NCI-H1694 treated with DMSO at 0.1 percent for 48 hours (cell line): ENCODE data around the gene CTBS.
"Not testable (repeated sequence)": the region's sequence is repeated elsewhere in the genome, so short reads cannot be mapped to it uniquely, and the experiment has no call there.

Experiments used
- DNase-seq: peaks from one replicate; lab custom pipeline; 2025; lab: John Stamatoyannopoulos, UW

The CTBS gene

DNA sequence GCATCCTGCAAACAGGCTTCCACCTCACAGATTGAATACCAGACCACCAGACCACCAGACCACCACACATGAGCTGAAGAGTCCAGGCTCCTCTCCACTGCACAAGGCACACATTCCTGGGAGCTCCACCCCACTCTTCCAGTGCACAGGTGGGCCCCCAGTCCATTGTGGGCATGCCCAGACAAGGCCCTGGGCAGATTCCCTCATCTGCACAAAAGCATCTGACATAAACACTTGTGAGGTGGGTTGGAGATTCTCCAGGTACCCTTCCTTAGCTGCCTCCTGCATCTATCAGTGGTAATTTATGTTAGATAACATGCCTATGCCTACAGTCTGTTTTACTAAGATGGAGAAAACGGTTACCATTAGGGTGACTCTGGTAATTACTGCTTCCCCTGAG lies 11.6 kb upstream of the CTBS start:
- DNase-seq = no peak

DNA sequence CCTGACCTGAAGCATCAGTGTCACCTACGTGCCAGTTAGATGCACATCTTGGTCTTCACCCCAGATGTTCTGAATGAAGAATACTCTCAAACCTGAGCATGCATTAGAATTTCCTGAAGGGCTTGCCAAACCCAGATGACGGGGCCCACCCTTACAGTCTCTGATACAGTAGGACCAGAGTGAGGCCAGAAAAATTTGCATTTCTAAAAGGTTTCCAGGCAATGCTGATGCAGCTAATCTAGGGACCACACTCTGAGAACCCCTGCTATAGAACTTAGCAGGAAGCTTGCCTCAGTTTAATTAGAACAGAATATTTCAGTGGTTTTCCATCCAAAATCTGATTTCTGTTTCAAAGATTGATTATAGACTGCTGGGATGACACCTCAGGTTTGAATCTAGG lies 9.9 kb upstream of the CTBS start:
- DNase-seq = no peak

DNA sequence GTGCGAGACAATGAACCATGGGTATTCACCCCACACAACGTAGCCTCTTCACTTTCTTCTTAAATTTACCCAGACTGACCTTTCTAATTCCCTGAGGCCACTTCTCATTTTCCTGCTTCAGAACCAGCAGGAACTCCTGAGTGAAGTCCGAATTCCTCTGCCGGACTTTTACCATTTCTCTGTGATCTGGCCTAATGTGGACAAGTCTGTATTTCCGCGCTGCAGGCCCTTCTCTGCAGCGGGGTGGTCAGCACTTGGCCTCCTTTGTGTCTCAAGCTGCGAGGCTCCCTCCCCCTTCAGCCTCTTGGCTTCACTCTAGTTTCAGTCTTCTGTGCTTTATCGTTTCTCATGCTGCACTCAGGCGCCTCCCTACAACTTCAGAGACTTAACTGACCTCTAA lies 9.4 kb upstream of the CTBS start:
- DNase-seq = no peak

DNA sequence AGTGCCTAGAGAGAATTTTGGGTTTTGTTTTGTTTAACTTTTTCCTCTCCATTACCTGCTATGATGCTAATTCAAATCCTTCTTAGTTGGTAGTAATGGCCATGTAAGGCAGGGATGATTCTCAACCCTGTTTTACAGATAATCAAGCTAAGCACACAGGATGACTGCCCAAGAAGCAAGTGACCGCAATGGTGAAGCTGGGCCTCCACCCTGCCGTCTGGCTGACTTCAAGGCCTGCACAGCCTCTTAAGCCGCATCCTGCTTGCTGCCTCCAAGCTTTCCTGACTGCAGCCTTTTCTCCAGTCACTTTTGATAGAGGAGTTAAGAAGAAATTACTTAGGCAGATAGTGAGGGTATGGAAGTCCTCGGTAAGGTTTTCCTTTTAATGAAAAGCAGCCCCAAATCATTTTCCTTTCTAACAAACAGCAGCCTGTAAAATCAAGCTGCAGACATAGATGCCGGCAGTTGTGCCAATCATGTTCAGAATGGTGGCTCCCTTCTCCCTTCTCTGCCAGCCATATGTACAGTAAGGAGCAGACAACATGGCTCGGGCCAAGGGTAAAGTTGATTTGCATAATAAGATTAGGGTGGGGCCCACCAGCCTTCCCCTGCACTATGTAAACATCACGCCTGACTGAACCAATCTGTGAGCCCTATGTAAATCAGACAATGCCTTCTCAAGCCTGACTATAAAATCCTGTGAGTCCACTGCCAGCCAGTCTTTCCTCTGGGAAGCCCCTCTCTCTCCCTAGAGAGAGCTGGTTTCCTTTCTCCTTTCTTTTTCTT lies 8.8 kb upstream of the CTBS start:
- no peak for DNase-seq

DNA sequence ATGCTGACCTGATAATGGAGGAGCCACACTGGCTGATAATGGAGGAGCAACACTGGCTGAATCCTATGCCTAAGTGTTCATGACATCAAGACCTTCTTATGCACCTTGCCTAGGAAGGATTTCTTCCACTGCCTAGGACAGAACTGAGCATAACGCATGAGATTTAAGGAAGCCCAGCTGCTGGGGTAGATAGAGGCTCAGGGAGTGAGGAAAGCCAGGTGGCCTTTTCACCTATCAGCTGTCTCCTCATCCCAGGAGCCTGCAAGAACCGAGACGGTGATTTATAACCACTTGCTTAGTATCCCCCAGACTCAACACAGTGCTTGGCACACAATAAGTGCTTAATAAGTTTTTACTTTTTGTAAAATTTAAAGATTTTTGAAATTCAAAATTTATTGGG lies 7.4 kb upstream of the CTBS start:
- no peak for DNase-seq

DNA sequence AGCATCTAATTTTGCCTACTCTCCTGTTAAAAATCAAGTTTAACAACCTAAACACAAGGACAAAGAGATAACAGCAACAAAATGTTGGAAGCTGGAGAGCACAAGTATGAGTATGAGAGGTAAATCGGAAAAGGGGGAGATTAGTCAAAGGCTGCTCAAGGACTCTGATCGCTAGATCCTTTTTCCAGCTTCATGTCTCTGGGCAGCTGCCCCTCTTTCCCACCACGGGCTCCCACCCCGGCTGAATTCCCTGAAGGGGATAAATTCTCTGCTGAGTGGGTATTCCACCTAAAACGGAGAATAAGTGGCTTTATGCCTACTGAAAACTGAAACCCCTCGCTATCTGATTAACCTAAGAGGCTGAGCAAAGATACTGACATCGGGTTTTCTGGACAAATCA lies 696 bp upstream of the CTBS start:
- DNase-seq = no peak

DNA sequence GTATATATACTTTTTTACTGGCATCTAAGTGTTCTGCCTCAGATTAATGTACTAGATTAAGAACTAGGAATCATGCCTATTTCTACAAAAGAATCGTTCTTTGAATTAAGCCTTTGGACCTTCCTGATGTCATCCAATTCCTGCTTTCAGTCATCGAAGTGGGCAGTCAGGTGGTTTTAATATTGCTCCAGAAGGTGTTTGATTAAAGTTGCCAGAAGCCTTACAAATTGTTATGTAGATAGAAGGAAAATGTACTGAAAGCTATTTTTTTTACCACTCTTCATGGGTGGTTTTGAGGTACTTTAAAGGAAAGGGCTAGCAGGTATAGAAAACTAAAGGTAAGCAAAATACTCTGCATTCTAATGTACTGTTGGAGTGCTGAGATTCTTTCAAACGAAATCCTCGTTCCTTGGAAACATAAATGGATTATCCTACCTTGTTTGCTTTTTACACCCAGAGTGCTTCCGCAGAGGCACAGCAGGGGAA lies 716 bp downstream of the CTBS start:
- no peak for DNase-seq

DNA sequence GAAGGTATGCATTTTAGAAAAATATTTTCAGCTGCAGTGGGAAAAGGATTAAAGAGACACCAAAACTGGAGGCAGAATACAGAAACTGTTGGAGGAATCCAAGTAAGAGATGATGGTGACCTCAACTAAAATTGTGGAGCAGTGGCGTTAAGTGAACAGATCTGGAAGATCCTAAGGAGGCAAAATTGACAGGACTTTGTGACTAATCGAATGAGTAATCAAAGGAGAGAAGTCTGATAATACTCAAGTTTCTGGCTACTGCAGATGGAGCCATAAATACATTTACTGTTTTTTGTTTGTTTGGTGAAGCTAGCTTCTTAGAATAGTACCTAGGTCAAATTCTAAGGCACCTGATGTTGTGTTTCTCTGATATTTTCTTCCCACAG lies 3.1 kb downstream of the CTBS start:
- no peak for DNase-seq

DNA sequence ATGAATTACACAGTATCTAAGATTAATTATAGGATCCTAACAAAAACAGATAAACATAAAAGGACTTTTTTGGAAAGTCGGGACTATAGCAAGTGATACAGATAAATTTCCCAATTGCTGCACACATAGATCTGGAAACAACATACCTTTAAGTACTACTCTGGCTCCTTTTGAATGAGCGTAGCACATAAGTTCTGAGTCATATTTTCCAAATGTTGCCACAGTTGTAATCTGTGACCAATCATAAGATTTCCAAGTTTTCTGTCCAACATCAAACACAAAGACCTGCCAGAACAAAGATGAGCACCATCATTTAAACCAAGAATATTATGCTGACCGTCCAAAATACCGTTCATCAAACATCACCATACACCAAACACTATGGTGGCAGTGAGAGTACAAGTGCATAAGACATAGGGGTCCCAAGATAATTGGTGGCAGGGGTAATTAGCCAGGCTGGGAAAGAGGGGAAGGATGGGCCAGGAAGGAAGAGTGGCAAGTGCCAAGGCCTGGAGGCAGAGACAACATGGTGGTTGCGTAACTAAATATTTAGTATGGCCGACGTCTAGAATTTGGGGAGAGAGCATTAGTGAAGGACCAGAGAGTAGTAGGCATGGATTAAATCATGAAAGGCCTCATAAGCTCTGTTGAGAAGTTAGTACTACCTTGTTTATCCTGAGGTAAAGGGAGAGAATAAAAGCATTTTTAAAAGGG lies 3.6 kb downstream of the CTBS start:
- no peak for DNase-seq

DNA sequence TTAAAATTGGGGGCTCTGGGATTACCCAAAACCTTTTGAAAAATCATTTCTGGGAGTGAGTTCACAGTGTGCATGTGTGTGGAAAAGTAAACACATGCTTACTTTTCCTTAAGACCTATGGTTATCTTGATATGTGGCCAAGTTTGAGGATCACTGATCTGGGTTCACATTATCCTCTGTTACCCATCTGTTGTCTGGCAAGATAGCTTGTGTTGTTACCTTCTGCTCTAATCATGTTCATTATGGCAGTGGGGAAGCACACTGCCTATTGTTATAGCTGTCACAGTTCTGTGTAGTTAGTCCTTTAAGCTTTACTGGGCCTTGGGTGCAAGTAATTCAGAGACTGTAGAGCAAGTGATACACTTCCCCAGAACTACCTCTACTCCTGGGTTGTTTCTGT lies 5.0 kb downstream of the CTBS start:
- DNase-seq = no peak

DNA sequence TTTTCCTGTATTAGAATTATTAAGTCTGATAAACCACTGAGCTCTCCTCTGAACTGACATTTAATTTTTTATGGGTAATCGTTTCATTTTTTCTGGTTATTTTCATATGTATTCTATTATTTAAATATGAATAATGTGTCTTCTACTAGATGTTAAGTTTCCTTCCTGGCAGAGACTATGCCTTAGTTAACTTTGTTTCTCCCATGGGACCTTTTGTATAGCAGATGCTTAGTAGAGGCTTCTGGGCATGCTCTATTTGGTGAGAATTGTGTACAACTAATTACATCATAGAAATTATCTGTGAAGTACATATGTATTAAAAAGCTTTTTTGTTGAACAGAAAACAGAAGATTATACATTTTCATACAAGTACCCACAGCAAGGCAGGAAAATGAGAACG lies 23.4 kb downstream of the CTBS start:
- DNase-seq = no peak

DNA sequence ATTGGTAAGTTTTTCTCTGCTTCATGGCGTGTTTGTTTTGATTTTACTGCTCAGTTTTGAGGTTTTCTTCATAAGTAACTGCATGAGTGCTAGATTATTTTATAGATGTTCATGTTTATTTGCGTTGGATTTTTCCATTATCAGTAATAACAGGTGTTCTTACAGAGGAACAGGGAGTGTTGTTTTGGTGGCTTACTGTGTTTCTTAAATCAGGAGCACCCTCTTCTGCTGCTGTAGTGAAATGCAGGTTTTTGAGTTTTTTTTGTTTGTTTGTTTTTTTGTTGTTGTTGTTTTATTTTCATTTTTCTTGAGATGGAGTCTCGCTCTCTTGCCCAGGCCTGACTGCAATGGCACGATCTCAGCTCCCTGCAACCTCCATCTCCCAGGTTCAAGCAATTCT lies 32.6 kb downstream of the CTBS start:
- peak; percentile 8 for DNase-seq

DNA sequence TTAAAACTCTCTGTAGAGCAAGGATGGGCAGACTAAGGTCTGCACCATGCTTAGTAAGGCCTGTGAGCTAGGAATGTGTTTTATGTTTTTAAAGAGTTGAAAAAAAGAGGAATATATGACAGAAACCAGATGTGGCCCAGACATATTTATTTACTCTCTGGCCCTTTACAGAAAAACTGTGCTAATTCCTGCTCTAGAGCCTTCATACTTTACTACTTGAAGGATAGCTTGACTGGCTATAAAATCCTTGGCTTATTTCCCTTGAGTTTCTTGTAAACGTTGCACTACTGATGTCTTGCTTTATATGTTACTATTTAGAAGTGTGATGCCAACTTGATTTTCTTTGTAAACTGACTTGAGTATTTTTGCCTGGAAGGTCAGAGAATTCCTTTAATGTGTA lies 33.5 kb downstream of the CTBS start:
- no peak for DNase-seq

DNA sequence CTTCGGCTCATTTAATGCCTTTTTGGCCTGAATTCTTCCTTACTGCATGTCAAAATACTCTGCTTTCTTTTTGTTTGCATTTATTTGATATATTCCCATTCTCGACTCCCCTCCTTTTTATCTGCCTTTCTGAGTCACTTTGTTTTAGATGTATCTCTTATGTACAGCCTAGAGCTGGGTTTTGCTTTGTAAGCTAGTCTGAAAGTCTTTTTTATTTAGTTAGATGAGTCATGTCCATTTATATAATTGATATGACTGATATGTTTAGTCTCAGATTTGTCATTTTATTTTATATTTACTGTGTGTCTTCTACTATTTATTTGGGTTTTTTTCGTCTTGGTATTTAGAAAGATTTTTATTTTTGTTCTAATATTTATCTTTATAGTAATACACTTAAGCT lies 34.3 kb downstream of the CTBS start:
- DNase-seq = no peak

DNA sequence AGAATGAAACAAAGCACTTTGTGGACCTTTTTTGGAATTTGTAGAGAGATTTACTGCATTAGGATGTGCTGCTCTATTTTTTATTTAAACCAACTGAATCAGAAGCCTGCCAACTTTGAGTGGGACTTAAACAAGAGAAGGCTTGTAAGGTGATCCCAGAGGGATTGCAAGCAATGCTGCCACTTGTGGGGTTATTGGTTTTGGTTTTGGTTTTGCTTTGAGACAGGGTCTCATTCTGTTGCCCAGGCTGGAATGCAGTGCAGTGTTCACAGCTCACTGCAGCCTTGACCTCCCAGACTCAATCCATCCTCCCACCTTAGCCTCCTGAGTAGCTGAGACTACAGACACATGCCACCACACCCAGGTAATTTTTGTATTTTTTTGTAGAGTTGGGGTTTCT lies 35.6 kb downstream of the CTBS start:
- no peak for DNase-seq

DNA sequence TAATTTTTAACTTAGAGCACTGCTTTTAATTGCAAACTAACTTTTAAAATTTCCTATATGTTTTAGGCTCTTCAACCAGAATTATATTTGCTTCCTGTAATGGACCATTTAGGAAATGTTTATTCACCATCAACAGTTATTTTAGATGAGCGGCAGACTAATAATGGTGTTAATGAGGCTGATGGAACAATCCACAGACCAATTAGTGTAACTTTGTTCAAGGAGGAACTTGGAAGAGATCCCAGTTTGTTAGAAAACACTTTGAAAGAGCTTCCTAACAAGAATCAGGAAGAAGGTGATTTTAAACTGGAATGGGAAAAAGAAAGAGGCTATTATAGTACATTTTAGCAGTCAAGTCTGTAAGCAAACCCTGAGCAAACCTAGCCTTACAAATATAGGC lies 48.5 kb downstream of the CTBS start:
- no peak for DNase-seq

DNA sequence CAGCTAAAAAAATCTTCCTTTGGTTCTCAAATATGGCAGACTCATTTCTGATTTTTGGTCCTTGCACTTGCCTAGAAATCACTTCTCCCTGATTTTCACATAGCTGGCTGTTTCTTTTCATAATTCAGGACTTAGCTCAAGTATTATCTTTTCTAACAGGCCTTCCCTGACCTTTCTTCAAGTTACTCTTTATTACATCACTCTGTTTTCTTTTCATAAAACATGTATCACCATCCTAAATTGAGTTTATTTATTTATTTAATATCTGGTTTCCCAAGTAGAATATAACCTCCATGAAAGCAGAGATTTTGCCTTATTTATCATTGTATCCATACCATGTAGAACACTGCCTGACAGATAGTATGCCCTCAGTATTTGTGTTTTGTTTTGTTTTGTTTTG lies 49.6 kb downstream of the CTBS start:
- DNase-seq = no peak

DNA sequence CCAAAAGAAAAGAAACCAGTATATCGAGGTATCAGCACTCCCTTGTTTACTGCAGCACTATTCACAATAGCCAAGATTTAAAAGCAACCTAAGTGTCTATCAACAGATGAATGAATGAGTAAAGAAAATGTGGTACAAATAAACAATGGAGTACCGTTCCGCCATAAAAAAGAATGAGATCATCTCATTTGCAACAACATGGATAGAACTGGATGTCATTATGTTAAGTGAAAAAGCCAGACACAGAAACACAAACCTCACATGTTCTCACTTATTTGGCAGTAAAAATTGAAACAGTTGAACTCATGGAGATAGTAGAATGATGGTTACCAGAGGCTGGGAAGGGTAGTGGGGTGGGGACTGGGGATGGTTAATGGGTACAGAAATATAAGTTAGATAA lies 63.6 kb downstream of the CTBS start:
- DNase-seq = no peak

DNA sequence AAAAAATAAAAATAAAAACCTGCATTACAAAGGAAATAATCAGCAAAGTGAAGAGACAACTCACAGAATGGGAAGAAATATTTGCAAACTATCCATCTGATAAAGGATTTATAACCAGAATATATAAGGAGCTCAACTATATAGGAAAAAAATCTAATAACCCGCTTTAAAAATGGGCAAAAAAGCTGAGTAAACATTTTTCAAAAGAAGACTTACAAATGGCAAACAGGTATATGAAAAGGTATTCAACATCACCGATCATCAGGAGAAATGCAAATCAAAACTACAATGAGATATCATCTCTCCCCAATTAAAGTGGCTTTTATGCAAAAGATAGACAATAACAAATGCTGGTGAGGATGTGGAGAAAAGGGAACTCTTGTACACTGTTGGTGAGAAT lies 64.1 kb downstream of the CTBS start:
- DNase-seq = no peak

DNA sequence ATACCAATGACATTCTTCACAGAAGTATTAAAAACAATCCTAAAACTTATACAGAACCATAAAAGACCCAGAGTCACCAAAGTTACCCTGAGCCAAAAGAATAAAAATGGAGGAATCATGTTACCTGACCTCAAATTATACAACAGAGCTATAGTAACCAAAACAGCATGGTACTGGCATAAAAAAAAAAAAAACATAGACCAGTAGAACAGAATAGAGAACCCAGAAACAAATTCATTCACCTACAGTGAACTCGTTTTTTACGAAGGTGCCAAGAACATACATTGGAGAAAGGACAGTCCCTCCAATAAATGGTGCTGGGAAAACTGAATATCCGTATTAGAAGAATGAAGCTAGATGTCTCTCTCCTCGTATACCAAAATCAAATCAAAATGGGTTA lies 65.2 kb downstream of the CTBS start:
- no peak for DNase-seq

DNA sequence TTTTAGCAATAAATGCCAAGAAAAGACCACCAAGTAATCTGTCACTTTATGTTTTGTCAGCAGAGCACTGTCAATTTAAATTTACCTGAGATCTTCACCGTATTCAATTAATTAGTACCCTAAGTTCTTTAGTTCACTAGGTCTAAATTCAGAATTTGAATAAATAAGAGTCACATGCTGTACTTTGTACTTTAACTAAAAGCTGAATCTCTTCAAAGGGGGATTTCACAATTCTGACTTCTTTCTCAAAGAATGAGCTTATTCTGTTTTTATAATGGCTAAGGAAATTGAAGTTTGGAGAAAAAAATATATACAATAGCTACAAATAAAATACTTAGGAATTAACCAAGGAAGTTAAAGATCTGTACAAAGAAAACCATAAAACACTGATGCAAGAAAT lies 65.7 kb downstream of the CTBS start:
- DNase-seq = no peak

DNA sequence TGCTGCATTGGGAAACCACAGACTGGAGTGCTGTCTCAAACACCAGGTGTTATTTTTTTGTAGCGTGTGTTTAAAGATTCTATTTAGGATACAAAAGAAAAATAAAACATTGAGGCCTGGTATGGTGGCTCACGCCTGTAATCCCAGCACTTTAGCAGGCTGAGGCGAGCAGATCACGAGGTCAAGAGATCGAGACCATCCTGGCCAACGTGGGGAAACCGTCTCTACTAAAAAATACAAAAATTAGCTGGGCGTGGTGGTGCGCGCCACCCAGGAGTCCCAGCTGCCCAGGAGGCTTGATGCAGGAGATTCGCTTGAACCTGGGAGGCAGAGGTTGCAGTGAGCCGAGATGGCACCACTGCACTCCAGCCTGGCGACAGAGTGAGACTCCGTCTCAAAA lies 66.4 kb downstream of the CTBS start:
- not testable (repeated sequence) for DNase-seq

DNA sequence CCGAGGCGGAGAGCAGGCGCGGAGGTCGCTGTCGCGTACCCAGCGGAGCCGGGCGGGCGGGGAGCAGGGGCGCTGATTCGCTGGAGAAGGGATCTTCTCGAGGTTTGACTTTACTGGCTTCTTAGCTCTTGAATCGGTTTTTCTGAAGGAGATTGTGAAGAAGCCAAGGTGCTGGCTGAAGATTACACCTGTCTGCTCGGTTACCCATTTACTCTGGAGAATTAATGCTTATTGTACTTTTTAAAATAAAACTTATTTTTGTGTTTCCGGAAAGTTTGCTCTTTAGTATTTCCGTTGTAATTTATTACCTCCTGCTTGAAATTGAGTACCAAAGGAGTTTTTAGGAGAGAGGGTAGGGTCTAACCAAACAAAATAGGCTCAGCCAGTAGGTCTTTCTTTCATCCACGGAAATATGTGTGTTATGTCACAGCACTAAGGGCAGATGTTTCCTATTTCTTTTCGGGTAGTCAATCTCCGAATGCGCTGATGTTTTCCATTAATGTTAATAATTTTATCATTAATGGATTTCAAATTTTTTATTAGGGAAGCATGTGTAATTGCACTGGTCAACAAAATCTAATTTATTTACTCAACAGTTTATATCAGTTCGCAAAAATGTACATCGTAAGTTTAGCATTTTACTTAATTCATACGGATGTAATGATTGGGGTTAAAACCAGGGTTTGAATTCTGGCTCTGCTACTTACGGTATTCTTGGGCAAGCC lies 67.3 kb downstream of the CTBS start:
- no peak for DNase-seq
